Stimulated activated CD4-positive, alpha-beta T cell treated with anti-CD3 and anti-CD28 coated beads, Interleukin-4, amount 100 ng/mL, for 1 hour (primary cell): ENCODE measurements around the gene CDC42BPB.
A peak's percentile ranks its signal among the peaks of the same experiment; 100 is the strongest.

ENCODE experiments used
- DNase-seq: peaks from one replicate; pipeline ENCODE4 v3.0.0-alpha.2; 2020

The CDC42BPB gene

GRCh38 chr14:103095210-103095778 lies 37.9 kb upstream of the CDC42BPB start:
- DNase-seq: no peak

- no peak for DNase-seq
These were observed 37.3 kb upstream of the CDC42BPB start, which contains the start of gene EXOC3L4 for GRCh38 chr14:103094406-103095209. Gene EXOC3L4 (plus strand): TSS chr14:103094725. CDS start chr14:103100220, 5,495 bp downstream.

GRCh38 chr14:103093856-103094405 lies 36.6 kb upstream of the CDC42BPB start:
- no peak for DNase-seq

GRCh38 chr14:103091883-103092222 lies 34.5 kb upstream of the CDC42BPB start:
- DNase-seq: no peak

- DNase-seq: peak; percentile 81
These were observed 33.9 kb upstream of the CDC42BPB start for GRCh38 chr14:103091041-103091882.

GRCh38 chr14:103090481-103091020 lies 33.2 kb upstream of the CDC42BPB start:
- no peak for DNase-seq

- no peak for DNase-seq
These were observed 32.3 kb upstream of the CDC42BPB start for GRCh38 chr14:103089386-103090335.

- DNase-seq: no peak
These were observed 31.6 kb upstream of the CDC42BPB start for GRCh38 chr14:103088921-103089320.

- DNase-seq: no peak
These were observed 30.0 kb upstream of the CDC42BPB start for GRCh38 chr14:103087343-103087835.

GRCh38 chr14:103086771-103087342 lies 29.5 kb upstream of the CDC42BPB start:
- DNase-seq: no peak

GRCh38 chr14:103085106-103086091 lies 28.1 kb upstream of the CDC42BPB start:
- no peak for DNase-seq

- DNase-seq: no peak
These were observed 26.9 kb upstream of the CDC42BPB start, which contains the start of gene LBHD2 for GRCh38 chr14:103084021-103084919. Gene LBHD2 (plus strand): TSS chr14:103084210. CDS start chr14:103086013, 1,803 bp downstream.

GRCh38 chr14:103081951-103082350 lies 24.6 kb upstream of the CDC42BPB start:
- DNase-seq: no peak

- DNase-seq: no peak
These were observed 21.7 kb upstream of the CDC42BPB start for GRCh38 chr14:103078860-103079587.

- peak; percentile 71 for DNase-seq
These were observed 21.0 kb upstream of the CDC42BPB start for GRCh38 chr14:103078420-103078749.

- no peak for DNase-seq
These were observed 17.5 kb upstream of the CDC42BPB start for GRCh38 chr14:103074729-103075367.

- no peak for DNase-seq
These were observed 16.8 kb upstream of the CDC42BPB start for GRCh38 chr14:103073876-103074728.
